H9 (cell line): Measurements from ENCODE around the gene RAB11FIP4. TPM values are rescaled to one million over a fixed set of nuclear protein-coding genes. Genes with fewer than 3 reads are reported as not detected.
A peak's percentile ranks its signal among the peaks of the same experiment; 100 is the strongest.

Experiments used
- DNase-seq: peaks from one replicate; pipeline ENCODE4 v3.0.0-alpha.2; 2017
- H2AFZ ChIP-seq: one replicate; pipeline ENCODE4 v1.6.1; 2013; ENCODE audit warnings: mild to moderate bottlenecking, low read length, control low read depth, moderate library complexity
- H2AK5ac ChIP-seq: 2 replicates; pipeline ENCODE4 v1.6.1; 2013; ENCODE audit warnings: low read length, control low read depth, mixed read lengths; ENCODE audit not compliant: insufficient read length
- H2BK120ac ChIP-seq: one replicate; pipeline ENCODE4 v1.6.1; 2013; ENCODE audit warnings: low read depth, mild to moderate bottlenecking, low read length, control low read depth, inconsistent platforms; ENCODE audit not compliant: poor library complexity, severe bottlenecking
- H2BK12ac ChIP-seq: 2 replicates; pipeline ENCODE4 v1.6.1; 2013; ENCODE audit warnings: low read length, control low read depth, mixed read lengths, low read depth; ENCODE audit not compliant: insufficient read length
- H2BK15ac ChIP-seq: 2 replicates; pipeline ENCODE4 v1.6.1; 2013; ENCODE audit warnings: low read depth, low read length, control low read depth
- H2BK20ac ChIP-seq: one replicate; pipeline ENCODE4 v1.6.1; 2013; ENCODE audit warnings: low read depth, mild to moderate bottlenecking, low read length, control low read depth, inconsistent platforms; ENCODE audit not compliant: poor library complexity, severe bottlenecking
- H2BK5ac ChIP-seq: 2 replicates; pipeline ENCODE4 v1.6.1; 2013; ENCODE audit warnings: low read length, control low read depth, mixed read lengths; ENCODE audit not compliant: insufficient read length
- H3K14ac ChIP-seq: 2 replicates; pipeline ENCODE4 v1.6.1; 2013; ENCODE audit warnings: low read length, control low read depth; ENCODE audit not compliant: insufficient read depth
- H3K18ac ChIP-seq: 2 replicates; pipeline ENCODE4 v1.6.1; 2013; ENCODE audit warnings: low read depth, mild to moderate bottlenecking, mixed read lengths, low read length, control low read depth; ENCODE audit not compliant: insufficient read length
- H3K23ac ChIP-seq: 2 replicates; pipeline ENCODE4 v1.6.1; 2013; ENCODE audit warnings: low read length, control low read depth, mixed read lengths, low read depth; ENCODE audit not compliant: insufficient read length
- H3K23me2 ChIP-seq: 2 replicates; pipeline ENCODE4 v1.6.1; 2013; ENCODE audit warnings: low read depth, mild to moderate bottlenecking, mixed read lengths, low read length, control low read depth; ENCODE audit not compliant: insufficient read length, poor library complexity, severe bottlenecking
- H3K27ac ChIP-seq: 2 replicates; pipeline ENCODE4 v1.5.1; 2013; ENCODE audit warnings: low read length, control low read depth, mixed read lengths, low read depth; ENCODE audit not compliant: insufficient read length
- H3K27me3 ChIP-seq: 2 replicates; pipeline ENCODE4 v1.6.1; 2013; ENCODE audit warnings: low read length, control low read depth, inconsistent platforms; ENCODE audit not compliant: insufficient read depth
- H3K4ac ChIP-seq: 2 replicates; pipeline ENCODE4 v1.6.1; 2013; ENCODE audit warnings: low read depth, mild to moderate bottlenecking, control low read depth, inconsistent platforms, low read length, moderate library complexity
- H3K4me1 ChIP-seq: 2 replicates; pipeline ENCODE4 v1.6.1; 2013; ENCODE audit warnings: low read length, control low read depth, inconsistent platforms; ENCODE audit not compliant: insufficient read depth
- H3K4me2 ChIP-seq: 2 replicates; pipeline ENCODE4 v1.6.1; 2013; ENCODE audit warnings: low read length, control low read depth, mixed read lengths; ENCODE audit not compliant: insufficient read length, insufficient read depth
- H3K56ac ChIP-seq: 2 replicates; pipeline ENCODE4 v1.6.1; 2013; ENCODE audit warnings: low read depth, mild to moderate bottlenecking, mixed read lengths, low read length, control low read depth; ENCODE audit not compliant: insufficient read length
- H3K79me1 ChIP-seq: 2 replicates; pipeline ENCODE4 v1.6.1; 2013; ENCODE audit warnings: low read depth, mild to moderate bottlenecking, moderate library complexity, low read length, control low read depth, inconsistent platforms; ENCODE audit not compliant: insufficient read depth, poor library complexity, severe bottlenecking
- H3K79me2 ChIP-seq: 2 replicates; pipeline ENCODE4 v1.6.1; 2013; ENCODE audit warnings: low read length, control low read depth, inconsistent platforms; ENCODE audit not compliant: insufficient read depth
- H3K9ac ChIP-seq: 2 replicates; pipeline ENCODE4 v1.6.1; 2013; ENCODE audit warnings: low read length, control low read depth, mixed read lengths; ENCODE audit not compliant: insufficient read length; ENCODE audit errors: extremely low read depth
- H3K9me3 ChIP-seq: one replicate; pipeline ENCODE4 v1.6.1; 2013; ENCODE audit warnings: low read depth, low read length, inconsistent platforms; ENCODE audit not compliant: control insufficient read depth
- H3T11ph ChIP-seq: one replicate; pipeline ENCODE4 v1.6.1; 2013; ENCODE audit warnings: mild to moderate bottlenecking, low read length, control low read depth, inconsistent platforms
- H4K20me1 ChIP-seq: one replicate; pipeline ENCODE4 v1.6.1; 2013; ENCODE audit not compliant: control insufficient read depth, insufficient read length, insufficient read depth
- H4K5ac ChIP-seq: 2 replicates; pipeline ENCODE4 v1.6.1; 2013; ENCODE audit warnings: low read depth, mild to moderate bottlenecking, mixed read lengths, low read length, control low read depth; ENCODE audit not compliant: insufficient read length
- H4K8ac ChIP-seq: replicated peaks from 2 replicates; pipeline ENCODE4 v1.6.1; 2013; ENCODE audit warnings: low read length, control low read depth, mixed read lengths, low read depth; ENCODE audit not compliant: insufficient read length
- H4K91ac ChIP-seq: 2 replicates; pipeline ENCODE4 v1.6.1; 2013; ENCODE audit warnings: low read depth, mild to moderate bottlenecking, moderate library complexity, mixed read lengths, low read length, control low read depth; ENCODE audit not compliant: insufficient read length
- H3K27ac Mint-ChIP-seq, 3 experiments: 2 replicates in 2 of 3; 3 replicates in 1 of 3; pipeline ENCODE4 v1.8.0; 2020 to 2021; ENCODE audit warnings: mixed read lengths in 3 of 3, mild to moderate bottlenecking in 1 of 3, moderate library complexity in 1 of 3
- H3K27me3 Mint-ChIP-seq: 2 replicates; pipeline ENCODE4 v1.8.0; 2021; ENCODE audit warnings: low read depth, mild to moderate bottlenecking, moderate library complexity, mixed read lengths
- H3K36me3 Mint-ChIP-seq, 3 experiments: 2 replicates in 2 of 3; 3 replicates in 1 of 3; pipeline ENCODE4 v1.8.0; 2020 to 2021; ENCODE audit warnings: low read depth in 3 of 3, mixed read lengths in 3 of 3; ENCODE audit not compliant: insufficient read depth in 1 of 3
- H3K4me1 Mint-ChIP-seq, 2 experiments: 2 replicates each; pipeline ENCODE4 v1.8.0; 2020; ENCODE audit warnings: mixed read lengths in 2 of 2
- H3K4me3 Mint-ChIP-seq, 2 experiments: 2 replicates in 1 of 2; 3 replicates in 1 of 2; pipeline ENCODE4 v1.8.0; 2020 to 2021; ENCODE audit warnings: mild to moderate bottlenecking in 2 of 2, mixed read lengths in 2 of 2, moderate library complexity in 1 of 2
- H3K9me3 Mint-ChIP-seq, 2 experiments: 2 replicates in 1 of 2; 3 replicates in 1 of 2; pipeline ENCODE4 v1.8.0; 2020; ENCODE audit warnings: mild to moderate bottlenecking in 2 of 2, mixed read lengths in 2 of 2, moderate library complexity in 1 of 2
- WGBS: extraction: QIAGEN DNeasy Blood & Tissue Kit; methylation state at CpG from one replicate; pipeline ENCODE4 v1.1.7; 2013; ENCODE audit warnings: missing lambda C conversion rate, low lambda C conversion rate, mixed read lengths; ENCODE audit not compliant: insufficient read length; ENCODE audit errors: extremely low coverage; 5-methylcytosine and 5-hydroxymethylcytosine counted together
- total RNA-seq: library from RNA; stranded (reverse); gene quantifications from 2 replicates; pipeline ENCODE4 v1.2.1, GENCODE V29; 2021
- TF ChIP-seq, protein P1 (sequence below): fragments of 200-600 bp; sonication (generic); conservative IDR thresholded peaks from 3 replicates; pipeline ENCODE4 v1.8.0; 2021; ENCODE audit warnings: antibody characterized with exemption, mild to moderate bottlenecking

The RAB11FIP4 gene
- total RNA-seq, 1 experiment from 2014 or later = 25.7 TPM

DNA sequence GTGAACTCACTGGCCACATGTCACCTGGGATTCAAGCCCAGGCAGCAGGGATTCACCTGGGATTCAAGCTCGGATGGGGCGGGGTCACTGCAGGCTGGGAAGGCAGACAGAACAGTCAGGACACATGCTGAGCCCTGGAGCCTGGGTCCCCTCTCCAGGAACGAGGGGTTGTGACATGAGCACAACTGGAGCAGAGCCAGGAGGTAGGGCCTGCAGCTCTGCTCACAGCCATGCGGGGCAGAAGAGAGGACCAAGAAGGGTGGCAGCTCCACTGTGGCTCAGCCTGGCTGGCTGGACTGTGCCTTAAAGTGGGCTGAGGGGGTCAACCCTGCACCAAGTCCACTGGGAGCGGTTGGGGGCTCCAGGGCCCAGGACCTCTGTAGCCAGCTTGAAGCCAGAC, 150.1 kb downstream of the RAB11FIP4 start:
- Mint-ChIP-seq H3K4me3 (peak overlapping the region in 1 of 2 experiments; percentile 32; a peak in 1 of 5 replicates), H3K4me1 (peaks cover 0 to 3% of the 10 kb centered on the region in 2 experiments; a peak in 1 of 4 replicates), H3K9me3 (0 out of 5 replicates have a peak, but pooled peaks cover 0 to 3% of the 10 kb centered on the region in 2 experiments), H3K36me3 (no peaks in the 10 kb centered on the region; a peak in 1 of 7 replicates), H3K27me3 (no peaks in the 10 kb centered on the region; the same call in none of the 2 replicates), H3K27ac (0 out of 7 replicates have a peak overlapping the region, but pooled peaks of 1 of the 3 experiments have one; percentile 49)
- no peak overlapping the region for H3T11ph ChIP-seq
- no peak overlapping the region for H3K23ac ChIP-seq
- H3K79me2 ChIP-seq = no peaks in the 10 kb centered on the region
- H2AFZ ChIP-seq = no peak overlapping the region
- H3K23me2 ChIP-seq = no peaks in the 10 kb centered on the region
- H2BK20ac ChIP-seq = no peak overlapping the region
- DNase-seq = peak; percentile 69
- no peak overlapping the region for H4K5ac ChIP-seq
- no peak overlapping the region for H4K8ac ChIP-seq
- no peak overlapping the region for H2BK15ac ChIP-seq
- H3K79me1 ChIP-seq = no peaks in the 10 kb centered on the region
- H3K18ac ChIP-seq = no peak overlapping the region
- no peak overlapping the region for H4K91ac ChIP-seq
- H2BK5ac ChIP-seq = no peak overlapping the region
- TF ChIP-seq, protein P1, sequence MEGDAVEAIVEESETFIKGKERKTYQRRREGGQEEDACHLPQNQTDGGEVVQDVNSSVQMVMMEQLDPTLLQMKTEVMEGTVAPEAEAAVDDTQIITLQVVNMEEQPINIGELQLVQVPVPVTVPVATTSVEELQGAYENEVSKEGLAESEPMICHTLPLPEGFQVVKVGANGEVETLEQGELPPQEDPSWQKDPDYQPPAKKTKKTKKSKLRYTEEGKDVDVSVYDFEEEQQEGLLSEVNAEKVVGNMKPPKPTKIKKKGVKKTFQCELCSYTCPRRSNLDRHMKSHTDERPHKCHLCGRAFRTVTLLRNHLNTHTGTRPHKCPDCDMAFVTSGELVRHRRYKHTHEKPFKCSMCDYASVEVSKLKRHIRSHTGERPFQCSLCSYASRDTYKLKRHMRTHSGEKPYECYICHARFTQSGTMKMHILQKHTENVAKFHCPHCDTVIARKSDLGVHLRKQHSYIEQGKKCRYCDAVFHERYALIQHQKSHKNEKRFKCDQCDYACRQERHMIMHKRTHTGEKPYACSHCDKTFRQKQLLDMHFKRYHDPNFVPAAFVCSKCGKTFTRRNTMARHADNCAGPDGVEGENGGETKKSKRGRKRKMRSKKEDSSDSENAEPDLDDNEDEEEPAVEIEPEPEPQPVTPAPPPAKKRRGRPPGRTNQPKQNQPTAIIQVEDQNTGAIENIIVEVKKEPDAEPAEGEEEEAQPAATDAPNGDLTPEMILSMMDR = peak; percentile 44; the same call in 2 of the 3 replicates
- no peak overlapping the region for H3K56ac ChIP-seq
- H2BK120ac ChIP-seq = no peak overlapping the region
- WGBS = no CpG with 5 or more reads among the region's 5 CpGs
- no peaks in the 10 kb centered on the region for H3K9me3 ChIP-seq
- H3K4me2 ChIP-seq = no peak overlapping the region
- no peaks in the 10 kb centered on the region for H3K27me3 ChIP-seq
- H2AK5ac ChIP-seq = no peak overlapping the region
- H3K27ac ChIP-seq = no peak overlapping the region
- H3K4me1 ChIP-seq = no peaks in the 10 kb centered on the region
- no peak overlapping the region for H3K4ac ChIP-seq
- H3K14ac ChIP-seq = no peak overlapping the region
- no peak overlapping the region for H3K9ac ChIP-seq
- H4K20me1 ChIP-seq = no peaks in the 10 kb centered on the region
- H2BK12ac ChIP-seq = no peak overlapping the region
